NCI-H2107 treated with DMSO at 0.1 percent for 48 hours (cell line): Measurements from ENCODE around the gene MXI1.

Experiments used
- DNase-seq: peaks from one replicate; lab custom pipeline; 2025; ENCODE audit not compliant: unreplicated experiment; lab: John Stamatoyannopoulos, UW

MXI1 gene

GRCh38 chr10:110215286-110216170 lies 8.1 kb downstream of the MXI1 start:
- DNase-seq = no peak

GRCh38 chr10:110216240-110216639 lies 8.8 kb downstream of the MXI1 start:
- DNase-seq = no peak

- DNase-seq = no peak
These were observed 9.7 kb downstream of the MXI1 start for GRCh38 chr10:110216942-110217661.

GRCh38 chr10:110217662-110218008 lies 10.2 kb downstream of the MXI1 start:
- DNase-seq = no peak

- no peak for DNase-seq
These were observed 11.2 kb downstream of the MXI1 start for GRCh38 chr10:110218632-110219031.

- no peak for DNase-seq
These were observed 12.5 kb downstream of the MXI1 start for GRCh38 chr10:110219884-110220283.

GRCh38 chr10:110220398-110220797 lies 13.0 kb downstream of the MXI1 start:
- no peak for DNase-seq

GRCh38 chr10:110221044-110221720 lies 13.8 kb downstream of the MXI1 start:
- DNase-seq = no peak

- no peak for DNase-seq
These were observed 14.4 kb downstream of the MXI1 start for GRCh38 chr10:110221721-110222261.

- DNase-seq = no peak
These were observed 15.4 kb downstream of the MXI1 start for GRCh38 chr10:110222641-110223297.

- DNase-seq = no peak
These were observed 16.0 kb downstream of the MXI1 start for GRCh38 chr10:110223298-110223925.

GRCh38 chr10:110224992-110225391 lies 17.6 kb downstream of the MXI1 start:
- DNase-seq = no peak

- no peak for DNase-seq
These were observed 18.0 kb downstream of the MXI1 start for GRCh38 chr10:110225441-110225755.

- peak; percentile 20 for DNase-seq
These were observed 18.5 kb downstream of the MXI1 start for GRCh38 chr10:110225756-110226542.

GRCh38 chr10:110226543-110226925 lies 19.1 kb downstream of the MXI1 start:
- no peak for DNase-seq

- no peak for DNase-seq
These were observed 19.7 kb downstream of the MXI1 start for GRCh38 chr10:110226926-110227641.

- DNase-seq = no peak
These were observed 20.7 kb downstream of the MXI1 start for GRCh38 chr10:110228066-110228465.

GRCh38 chr10:110229155-110229554 lies 21.8 kb downstream of the MXI1 start:
- DNase-seq = no peak

GRCh38 chr10:110233846-110234245 lies 26.4 kb downstream of the MXI1 start:
- no peak for DNase-seq
